Stimulated activated CD4-positive, alpha-beta T cell treated with anti-CD3 and anti-CD28 coated beads, TNF-alpha, amount 100 ng/mL, for 48 hours (primary cell): ENCODE data around the gene CLTC.

Source experiments
- DNase-seq, 3 donors: peaks; one replicate each; pipeline ENCODE4 v3.0.0-alpha.2; 2020; ENCODE audit warnings: low read depth in 3 of 3

Gene CLTC

DNA sequence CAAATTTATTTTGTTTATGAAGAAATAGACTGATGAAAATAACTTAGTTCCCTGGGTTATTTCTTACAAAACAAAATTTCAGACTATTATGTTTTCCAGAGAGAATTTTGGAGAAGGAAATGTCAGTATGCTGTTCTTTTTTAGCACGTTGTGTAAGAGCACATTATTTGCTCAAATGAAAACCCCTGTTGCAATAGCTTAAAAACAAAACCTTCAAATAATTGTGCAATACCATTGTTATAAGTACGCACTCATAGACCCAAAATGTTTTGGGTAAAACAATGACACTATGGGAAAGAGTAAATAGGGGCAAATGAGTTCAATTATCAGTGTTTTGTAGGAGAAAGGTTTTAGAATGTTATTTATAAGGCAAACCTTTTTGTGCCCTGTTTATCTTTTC lies 106.0 kb downstream of the CLTC start:
- no peak for DNase-seq

DNA sequence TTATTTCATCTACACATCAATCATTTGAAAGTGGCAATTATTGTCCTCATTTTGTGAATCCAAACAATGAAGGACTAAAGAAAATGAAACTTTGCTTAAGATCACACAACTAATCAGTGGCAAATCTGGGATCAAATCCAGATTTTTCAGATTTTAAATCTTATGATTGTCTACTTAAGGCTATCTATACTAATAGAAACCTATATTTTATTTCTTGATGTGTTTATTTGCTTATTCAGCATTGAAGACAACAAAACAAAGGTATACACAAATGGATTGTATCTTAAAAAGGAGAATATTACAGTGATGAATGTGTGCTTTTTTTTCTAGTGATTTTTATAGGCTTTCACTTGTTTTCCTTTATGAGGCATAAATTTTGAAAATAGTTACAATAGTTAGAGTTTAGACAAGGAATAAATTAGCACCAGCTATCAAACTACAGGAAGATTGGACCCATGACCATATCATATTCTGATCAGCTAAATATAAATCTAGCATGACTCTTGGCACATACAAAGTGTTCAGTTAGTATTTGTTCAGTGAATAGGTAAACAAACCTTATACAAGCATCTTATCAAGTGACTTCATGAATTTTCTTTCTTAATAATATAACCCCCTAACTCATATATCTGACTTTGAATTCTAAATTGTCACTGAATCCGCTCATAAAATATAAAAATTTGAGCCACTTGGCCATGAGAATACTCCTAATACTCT lies 108.3 kb downstream of the CLTC start:
- DNase-seq: no peak

DNA sequence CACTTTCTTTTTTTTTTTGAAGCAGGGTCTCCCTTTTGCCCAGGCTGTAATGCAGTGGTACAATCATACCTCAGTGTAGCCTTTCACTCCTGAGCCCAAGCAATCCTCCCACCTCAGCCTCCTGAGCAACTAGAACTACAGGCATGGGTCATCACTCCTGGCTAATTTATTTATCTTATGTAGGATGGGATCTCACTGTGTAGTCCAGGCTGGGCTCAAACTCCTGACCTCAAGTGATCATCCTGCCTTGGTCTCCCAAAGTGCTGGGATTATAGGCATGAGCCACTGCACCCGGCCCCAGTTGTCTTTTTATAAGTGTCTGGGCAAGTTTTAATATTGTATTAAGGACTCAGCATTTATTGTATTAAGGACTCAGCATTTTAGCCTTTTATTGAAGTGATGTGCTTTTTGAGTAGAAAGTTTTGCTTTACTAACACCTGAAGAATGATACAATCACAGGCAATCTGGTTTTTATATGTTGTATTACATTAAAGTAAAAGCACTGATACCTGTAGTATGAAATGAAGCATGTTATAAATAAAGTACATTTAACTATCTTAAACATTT lies 110.7 kb downstream of the CLTC start:
- DNase-seq: no peak

DNA sequence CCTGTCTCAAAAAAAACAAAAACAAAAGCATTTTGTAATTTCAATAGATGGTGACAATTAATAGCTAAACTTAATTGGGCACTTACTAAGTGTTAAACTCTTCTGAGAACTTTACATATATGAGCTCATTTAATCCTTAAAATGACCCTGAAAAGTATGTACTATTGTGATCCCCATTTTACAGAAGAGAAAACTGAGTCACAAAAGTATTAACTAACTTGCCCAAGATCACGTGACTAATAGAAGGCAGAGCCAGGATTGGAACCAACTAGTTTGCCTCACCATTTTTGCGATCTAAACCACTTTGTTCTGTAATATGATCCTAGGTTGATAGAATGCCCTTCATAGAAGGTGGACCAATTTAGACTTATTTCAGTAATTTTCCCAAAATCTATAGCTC lies 114.0 kb downstream of the CLTC start:
- no peak for DNase-seq

DNA sequence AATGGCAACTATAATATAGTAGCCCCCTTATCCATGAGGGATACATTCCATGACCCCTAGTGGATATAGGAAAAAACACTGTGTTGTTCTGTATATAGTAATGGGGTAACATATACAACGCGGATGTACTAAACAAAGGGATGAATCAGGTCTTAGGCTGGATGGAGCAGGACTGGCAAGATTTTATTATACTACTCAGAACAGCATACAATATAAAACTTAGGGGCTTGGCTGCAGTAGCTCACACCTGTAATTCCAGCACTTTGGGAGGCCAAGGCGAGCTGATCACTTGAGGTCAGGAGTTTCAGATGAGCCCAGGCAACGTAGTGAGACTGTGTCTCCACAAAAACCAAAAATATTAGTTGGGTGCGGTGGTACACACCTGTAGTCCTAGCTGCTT lies 114.5 kb downstream of the CLTC start:
- no peak for DNase-seq

DNA sequence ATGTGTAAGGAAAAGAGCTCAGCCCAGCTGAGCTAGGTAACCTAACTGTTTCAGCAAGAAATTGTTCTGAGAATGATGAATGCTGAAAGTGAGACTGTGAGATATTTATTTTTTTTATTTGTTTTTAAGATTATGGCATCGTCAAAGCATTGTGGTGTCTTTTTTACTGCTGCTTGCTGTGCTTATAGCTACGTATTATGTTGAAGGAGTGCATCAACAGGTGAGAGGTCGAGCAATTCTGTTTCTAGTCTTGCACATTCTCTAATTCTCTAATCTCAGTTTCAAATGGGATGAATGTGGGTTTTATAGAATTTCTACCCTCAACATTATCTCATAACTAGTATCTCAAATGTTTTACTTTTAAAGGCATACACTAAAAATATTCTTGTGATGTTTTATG lies 117.6 kb downstream of the CLTC start:
- no peak for DNase-seq

DNA sequence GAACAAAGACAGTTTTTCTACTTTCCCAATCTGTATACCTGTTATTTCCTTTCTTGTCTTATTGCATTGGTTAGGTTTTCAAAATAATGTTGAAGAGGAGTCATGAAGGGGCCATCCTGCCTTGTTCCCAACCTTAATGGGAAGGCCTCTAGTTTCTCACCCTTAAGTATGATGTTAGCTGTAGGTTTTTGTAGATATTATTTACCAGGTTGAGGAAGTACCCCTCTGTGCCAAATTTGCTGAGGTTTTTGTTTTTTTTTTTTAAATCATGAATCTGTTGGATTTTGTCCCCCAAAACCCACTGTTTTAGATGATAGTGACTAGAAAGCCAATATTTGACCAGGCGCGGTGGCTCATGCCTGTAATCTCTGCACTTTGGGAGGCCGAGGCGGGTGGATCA lies 124.1 kb downstream of the CLTC start:
- DNase-seq: no peak

DNA sequence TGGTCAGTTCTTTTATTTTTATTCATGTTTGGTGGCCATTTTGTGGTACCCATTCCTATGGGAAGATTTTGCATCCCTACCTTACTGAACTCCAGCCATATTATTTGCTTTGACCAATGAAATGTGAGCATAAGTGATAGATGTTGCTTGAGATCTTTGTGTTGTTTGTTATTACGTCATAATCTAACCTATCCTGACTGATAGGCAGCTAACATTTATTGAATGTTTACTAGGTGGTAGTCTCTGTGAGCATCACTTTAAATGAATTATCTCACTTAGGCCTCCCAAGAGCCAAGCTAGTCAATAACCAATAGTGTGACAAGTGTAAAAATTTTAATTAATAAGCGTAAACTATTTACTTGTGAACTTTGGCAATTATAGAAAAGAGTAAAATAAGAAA lies 125.3 kb downstream of the CLTC start:
- DNase-seq: no peak
